ENCODE data around the gene CAND2.

DNA sequence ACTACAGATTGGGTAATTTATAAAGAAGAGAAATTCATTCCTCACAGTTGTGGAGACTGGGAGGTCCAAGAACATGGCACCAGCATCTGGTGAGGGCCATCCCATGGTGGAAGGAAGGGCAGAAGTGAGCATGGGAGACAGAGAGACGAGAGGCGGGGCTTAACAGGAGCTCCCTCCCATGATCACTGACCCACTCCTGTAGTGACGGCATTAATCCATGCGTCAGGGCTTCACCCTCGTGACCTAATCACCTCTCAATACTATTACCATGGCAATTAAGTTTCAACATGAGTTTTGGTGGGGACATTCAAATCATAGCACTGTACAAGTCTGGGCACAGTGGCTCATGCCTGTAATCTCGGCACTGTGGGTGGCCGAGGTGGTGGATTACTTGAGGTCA, 27.8 kb downstream of the CAND2 start:
- TF ChIP-seq POLR2A (IDR thresholded peaks at IDR 0.05), result no peak
- TF ChIP-seq, protein P1, sequence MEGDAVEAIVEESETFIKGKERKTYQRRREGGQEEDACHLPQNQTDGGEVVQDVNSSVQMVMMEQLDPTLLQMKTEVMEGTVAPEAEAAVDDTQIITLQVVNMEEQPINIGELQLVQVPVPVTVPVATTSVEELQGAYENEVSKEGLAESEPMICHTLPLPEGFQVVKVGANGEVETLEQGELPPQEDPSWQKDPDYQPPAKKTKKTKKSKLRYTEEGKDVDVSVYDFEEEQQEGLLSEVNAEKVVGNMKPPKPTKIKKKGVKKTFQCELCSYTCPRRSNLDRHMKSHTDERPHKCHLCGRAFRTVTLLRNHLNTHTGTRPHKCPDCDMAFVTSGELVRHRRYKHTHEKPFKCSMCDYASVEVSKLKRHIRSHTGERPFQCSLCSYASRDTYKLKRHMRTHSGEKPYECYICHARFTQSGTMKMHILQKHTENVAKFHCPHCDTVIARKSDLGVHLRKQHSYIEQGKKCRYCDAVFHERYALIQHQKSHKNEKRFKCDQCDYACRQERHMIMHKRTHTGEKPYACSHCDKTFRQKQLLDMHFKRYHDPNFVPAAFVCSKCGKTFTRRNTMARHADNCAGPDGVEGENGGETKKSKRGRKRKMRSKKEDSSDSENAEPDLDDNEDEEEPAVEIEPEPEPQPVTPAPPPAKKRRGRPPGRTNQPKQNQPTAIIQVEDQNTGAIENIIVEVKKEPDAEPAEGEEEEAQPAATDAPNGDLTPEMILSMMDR (IDR thresholded peaks at IDR 0.05), result no peak

All from breast epithelium (tissue), 3 donors.